GM18951 (cell line): Measurements from ENCODE around the gene AFAP1L1.
A peak's percentile ranks its signal among the peaks of the same experiment; 100 is the strongest.

Experiments
- POLR2A ChIP-seq: IDR thresholded peaks from 4 replicates; pipeline ENCODE4 v1.6.1; 2011; ENCODE audit warnings: mild to moderate bottlenecking; ENCODE audit not compliant: insufficient read length, insufficient read depth; ENCODE audit errors: extremely low read depth
- in situ Hi-C: fragments of 300-500 bp; cut with MboI; formaldehyde crosslinking; loops from one replicate; pipeline ENCODE4 v1.12.0; 2022; ENCODE audit warnings: low sequenced_read_pairs, mixed read lengths, inconsistent platforms; ENCODE audit not compliant: unreplicated experiment

AFAP1L1 gene

DNA sequence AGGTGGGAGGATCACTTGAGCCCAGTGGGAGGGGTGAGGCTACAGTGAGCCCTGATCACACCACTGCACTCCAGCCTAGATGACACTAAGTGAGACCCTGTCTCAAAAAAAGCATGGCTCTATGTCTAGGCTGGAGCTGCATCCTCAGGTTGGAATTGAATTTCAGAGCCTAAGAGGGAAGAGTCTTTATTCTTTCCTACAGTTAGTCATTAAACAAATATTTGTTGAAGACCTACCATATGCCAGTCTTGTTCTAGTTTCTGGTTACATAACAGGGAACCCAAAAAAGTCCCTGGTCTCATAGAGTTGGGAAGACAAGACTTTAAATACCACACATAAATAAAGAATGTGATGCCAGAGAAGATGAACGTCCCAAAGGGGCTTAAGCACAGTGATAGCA lies 66.7 kb downstream of the AFAP1L1 start:
- TF ChIP-seq POLR2A = no peak
- in situ Hi-C loops = no loop called here

GRCh38 chr5:149340920-149341319 lies 69.3 kb downstream of the AFAP1L1 start:
- in situ Hi-C loops = no loop called here
- no peak for TF ChIP-seq POLR2A

DNA sequence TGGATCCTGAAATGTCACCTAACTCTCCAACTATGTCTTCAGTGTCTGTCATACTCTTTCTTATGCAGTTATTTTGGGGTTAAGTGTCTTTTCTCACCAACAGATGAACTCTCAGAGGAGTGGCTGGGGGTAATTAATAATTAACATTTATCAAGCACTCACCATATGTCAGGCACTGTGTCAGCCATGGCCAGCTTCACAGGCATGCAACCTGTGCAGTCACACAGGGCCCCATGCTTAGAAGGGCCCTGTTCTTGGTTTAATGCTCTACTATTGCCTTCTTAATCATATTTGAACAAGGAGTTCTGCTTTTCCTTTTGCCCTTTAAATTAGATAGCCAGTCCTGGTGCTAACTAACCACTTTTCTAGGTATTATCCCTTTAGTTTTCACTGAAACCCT lies 70.2 kb downstream of the AFAP1L1 start:
- in situ Hi-C loops = no loop called here

DNA sequence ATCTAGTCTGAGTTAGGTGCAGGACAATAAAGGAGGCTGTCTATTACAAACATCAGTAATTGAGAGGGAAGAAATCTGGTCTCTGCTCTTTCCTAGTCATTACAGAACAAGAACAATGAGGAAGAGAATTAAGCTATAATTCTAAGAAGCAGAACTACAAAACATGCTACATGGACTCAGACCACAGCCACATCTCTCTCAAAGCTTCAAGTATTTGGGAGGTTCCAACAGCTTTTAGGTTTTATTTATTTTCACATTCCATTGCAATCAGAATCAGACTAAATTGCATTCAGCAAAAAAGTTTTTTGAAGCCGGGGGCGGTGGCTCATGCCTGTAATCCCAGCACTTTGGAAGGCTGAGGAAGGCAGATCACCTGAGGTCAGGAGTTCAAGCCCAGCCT lies 72.5 kb downstream of the AFAP1L1 start:
- TF ChIP-seq POLR2A = no peak
- in situ Hi-C loops = no loop called here

More for the DNA sequence above, 70.2 kb downstream of the AFAP1L1 start:
- TF ChIP-seq POLR2A = no peak

DNA sequence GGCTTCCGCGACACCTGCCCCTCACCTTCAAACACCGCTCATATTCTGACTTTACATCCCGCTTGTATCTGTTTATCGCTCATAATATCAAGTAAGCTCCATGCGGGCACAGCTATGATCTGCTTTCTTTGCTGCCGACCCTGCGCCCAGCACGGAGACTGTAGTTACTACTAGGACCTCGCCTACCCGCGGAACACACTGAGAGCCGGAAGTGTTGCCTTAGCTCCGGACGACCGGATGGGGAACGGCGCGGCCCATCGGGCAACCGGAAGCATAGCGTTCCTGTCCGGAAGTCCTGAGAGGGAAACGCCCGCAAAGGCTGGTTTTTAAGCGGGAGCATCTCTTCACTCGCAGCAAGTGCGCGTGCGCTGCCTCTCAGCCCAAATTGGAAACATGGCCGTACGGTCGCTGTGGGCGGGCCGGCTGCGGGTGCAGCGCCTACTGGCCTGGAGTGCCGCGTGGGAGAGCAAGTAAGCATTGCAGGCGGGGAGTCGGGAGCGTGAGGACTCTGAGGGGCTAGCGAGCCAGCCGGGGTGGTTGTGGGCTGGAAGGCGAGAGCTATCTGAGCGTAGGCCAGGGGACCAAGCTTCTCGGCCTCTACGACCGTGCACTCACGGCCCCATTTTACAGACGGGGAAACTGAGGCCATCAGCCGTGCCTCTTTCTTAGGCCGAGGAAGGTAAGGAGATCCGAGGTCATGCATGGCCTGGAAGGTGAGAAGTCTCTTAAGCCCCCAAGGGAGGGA lies 73.7 kb downstream of the AFAP1L1 start, which contains the start of gene GRPEL2:
Gene GRPEL2, plus strand, starts transcription at position 353 of the 745 bp plus-strand sequence. Its CDS starts 41 bp downstream, at position 394.
- TF ChIP-seq POLR2A = peak; percentile 96
- in situ Hi-C loops = no loop called here

DNA sequence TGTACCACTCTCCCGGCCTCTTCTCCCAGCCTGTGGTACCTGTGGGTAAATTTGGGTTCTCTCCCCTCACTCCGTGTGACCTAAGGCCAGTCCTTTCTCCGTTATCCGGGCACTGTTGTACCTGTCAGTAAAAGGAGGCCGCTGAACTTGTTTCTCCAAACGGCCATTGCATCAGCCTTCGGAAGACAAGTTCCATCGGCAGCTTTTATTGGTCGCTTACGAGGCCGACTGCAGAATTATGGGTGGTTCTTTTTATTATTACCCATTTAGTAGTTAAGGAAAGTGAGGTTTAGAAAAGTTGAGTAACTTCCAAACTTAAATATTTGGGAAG lies 74.2 kb downstream of the AFAP1L1 start:
- TF ChIP-seq POLR2A = no peak
- in situ Hi-C loops = no loop called here

GRCh38 chr5:149348518-149348917 lies 76.9 kb downstream of the AFAP1L1 start:
- in situ Hi-C loops = no loop called here
- no peak for TF ChIP-seq POLR2A

DNA sequence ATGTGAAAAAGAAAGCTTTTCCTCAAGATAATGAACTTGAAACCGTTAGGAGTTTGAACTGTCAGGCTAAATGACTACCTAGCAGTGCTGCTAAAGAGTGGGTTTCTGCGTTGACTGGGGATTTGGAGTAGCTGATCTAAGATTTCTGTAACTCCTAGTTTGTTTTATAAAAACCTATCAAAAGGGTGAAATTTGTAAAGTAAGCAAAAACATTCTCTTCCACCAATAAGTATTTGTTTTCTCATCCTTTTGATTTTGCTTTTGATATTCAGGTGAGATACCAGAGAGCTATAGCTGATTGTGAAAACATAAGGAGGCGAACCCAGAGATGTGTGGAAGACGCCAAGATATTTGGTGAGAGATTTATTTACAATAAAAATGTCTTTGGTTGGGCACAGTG lies 77.7 kb downstream of the AFAP1L1 start:
- TF ChIP-seq POLR2A = no peak
- in situ Hi-C loops = no loop called here

- in situ Hi-C loops = loop anchor here (25.0 kb wide), 1 partner anchor 210 kb away; the partner anchor contains the start of gene CSNK1A1
- TF ChIP-seq POLR2A = no peak
Measured at GRCh38 chr5:149352169-149352568, 80.5 kb downstream of the AFAP1L1 start.

GRCh38 chr5:149353911-149354310 lies 82.3 kb downstream of the AFAP1L1 start:
- in situ Hi-C loops = loop anchor here (25.0 kb wide), 1 partner anchor 208 kb away; the partner anchor contains the start of gene CSNK1A1
- TF ChIP-seq POLR2A = no peak

- TF ChIP-seq POLR2A = no peak
- in situ Hi-C loops = loop anchor here (25.0 kb wide), 1 partner anchor 207 kb away; the partner anchor contains the start of gene CSNK1A1
Measured at GRCh38 chr5:149355688-149356087, 84.0 kb downstream of the AFAP1L1 start.

DNA sequence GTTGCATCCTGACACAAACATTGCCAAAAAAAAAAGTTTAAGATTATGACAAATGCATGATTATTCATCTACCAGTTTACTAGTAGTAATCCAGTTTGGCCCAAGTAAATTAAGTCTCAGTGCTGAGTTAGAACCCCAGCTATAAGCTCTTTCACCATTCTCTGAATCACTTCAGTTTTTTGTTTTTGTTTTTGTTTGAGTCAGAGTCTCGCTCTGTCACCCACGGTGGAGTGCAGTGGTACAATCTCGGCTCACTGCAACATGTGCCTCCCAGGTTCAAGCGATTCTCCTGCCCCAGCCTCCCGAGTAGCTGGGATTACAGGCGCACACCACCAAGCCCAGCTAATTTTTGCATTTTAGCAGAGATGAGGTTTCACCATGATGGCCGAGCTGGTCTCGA lies 84.7 kb downstream of the AFAP1L1 start:
- in situ Hi-C loops = loop anchor here (25.0 kb wide), 1 partner anchor 206 kb away; the partner anchor contains the start of gene CSNK1A1
- TF ChIP-seq POLR2A = no peak

GRCh38 chr5:149357370-149358293 lies 86.0 kb downstream of the AFAP1L1 start, which contains the start of gene PCYOX1L:
TSS of gene PCYOX1L (plus strand) at chr5:149358046. CDS start at chr5:149358069, 23 bp downstream.
- in situ Hi-C loops = loop anchor here (25.0 kb wide), 1 partner anchor 205 kb away; the partner anchor contains the start of gene CSNK1A1
- peak; percentile 93 for TF ChIP-seq POLR2A
